Measurements from ENCODE around the gene KCNE3. TPM values are rescaled to one million over a fixed set of nuclear protein-coding genes. Genes with fewer than 3 reads are reported as not detected.
"Not testable (repeated sequence)": the region's sequence is repeated elsewhere in the genome, so short reads cannot be mapped to it uniquely, and the experiment has no call there.

The KCNE3 gene
- total RNA-seq, 1 donor from 2014 or later, result under 0.01 TPM

DNA sequence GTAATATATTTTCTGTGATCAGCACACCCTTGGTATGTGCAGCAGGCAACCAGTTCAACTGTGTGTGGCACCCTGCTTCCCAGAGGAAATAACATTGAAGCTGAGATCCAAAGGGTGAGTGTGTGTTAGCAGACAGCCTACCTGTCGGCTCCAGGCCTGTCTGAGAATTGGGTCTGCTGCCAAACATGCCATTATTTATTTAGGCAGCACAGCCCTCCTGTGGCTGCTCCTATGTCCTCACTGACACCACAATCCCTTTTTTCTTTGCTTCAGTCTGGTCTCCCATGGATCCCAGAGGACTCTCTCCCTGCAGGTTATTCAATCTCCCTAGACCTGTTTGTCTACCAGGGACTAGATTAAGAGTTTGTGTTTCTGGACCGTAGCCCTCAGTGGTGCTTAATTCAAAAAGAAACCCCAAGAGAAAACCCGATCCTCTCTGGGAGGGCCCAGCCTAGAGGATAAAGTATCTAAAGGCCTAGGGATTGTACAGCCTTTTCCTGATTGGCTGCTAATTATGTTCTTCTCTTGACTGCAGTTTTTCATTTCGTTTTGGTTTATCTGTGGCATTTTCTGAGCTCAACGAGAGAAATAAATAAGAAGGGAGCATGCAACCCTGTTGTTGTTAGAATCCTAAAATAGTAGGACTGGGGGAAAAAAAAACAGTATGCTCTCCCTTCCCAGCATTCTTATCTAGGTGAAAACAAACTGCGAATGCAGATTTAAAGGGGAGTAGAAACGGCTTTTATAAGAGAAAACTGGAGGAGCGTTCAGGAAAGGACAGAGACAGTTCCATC lies 24.1 kb downstream of the KCNE3 start:
- DNase-seq (ENCODE audit: low read depth in 2 of 2), result peak; percentile 25 to 91

DNA sequence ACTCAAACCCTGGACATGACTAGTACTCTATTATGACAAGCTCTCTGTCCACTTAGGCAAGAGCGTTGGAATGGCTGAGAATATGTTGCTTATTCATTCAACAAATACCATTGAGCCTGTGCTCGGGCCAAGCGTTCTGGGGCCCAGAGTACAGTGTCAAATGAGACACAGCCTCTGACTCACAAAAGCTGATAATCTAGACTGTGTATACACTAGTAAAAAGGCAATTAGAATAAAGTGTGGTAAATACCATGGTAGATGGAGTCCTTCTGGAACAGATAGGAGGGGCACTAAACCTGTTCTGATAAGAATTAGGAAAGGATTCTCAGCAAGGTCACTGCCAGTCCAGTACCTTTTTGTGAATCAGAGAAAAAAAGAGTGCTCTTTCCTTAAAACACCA lies 24.7 kb downstream of the KCNE3 start:
- DNase-seq (ENCODE audit: low read depth in 2 of 2), result no peak

DNA sequence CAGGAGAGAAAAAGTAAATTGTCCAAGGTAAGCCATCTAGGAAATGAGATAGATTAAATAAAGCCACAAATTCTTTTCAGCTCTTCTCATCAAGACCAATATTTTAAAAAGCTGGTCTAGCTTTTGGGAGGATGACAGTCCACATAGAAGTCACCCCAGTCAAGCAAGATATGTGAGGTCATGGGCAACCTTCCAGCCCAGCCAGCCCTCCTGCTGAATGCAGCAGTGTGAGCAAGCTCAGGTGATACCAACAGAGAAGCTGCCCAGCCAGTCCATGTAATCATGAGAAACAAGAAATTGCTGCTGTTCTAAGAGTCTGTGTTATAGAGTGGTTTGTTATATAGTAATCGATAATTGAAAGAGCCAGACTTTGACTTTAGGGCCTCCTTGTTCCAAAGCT lies 28.7 kb downstream of the KCNE3 start:
- no peak for DNase-seq (ENCODE audit: low read depth in 2 of 2)

DNA sequence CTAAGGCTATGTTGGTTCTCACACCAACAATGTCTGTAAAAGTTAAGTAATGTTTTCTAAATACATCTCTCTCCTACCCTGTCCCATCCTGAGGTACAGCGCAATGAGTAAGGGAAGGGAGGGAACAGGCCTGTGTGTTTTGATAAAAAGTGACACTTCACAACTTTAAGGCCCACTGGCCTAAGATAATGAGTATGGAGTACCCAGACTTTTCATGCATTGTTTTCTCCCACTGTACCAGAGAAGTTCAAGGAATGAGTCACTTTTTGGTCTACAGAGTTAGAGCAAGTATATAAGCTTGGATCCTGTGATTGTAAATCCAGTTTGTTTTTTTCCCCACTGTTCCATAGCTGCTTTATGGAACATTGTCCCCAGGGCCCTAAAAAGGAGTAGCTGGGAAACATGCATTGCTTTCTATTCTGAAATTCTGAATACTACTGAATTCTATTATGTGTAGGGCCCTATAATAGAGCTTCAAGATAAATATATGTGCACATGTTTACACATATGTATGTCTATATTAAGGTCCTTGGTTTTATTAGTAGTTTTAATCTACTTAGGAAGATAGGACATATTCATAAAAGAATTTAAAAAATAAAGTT lies 29.8 kb downstream of the KCNE3 start:
- peak in 1 of 2 donors; percentile 43 for DNase-seq (ENCODE audit: low read depth in 2 of 2)

DNA sequence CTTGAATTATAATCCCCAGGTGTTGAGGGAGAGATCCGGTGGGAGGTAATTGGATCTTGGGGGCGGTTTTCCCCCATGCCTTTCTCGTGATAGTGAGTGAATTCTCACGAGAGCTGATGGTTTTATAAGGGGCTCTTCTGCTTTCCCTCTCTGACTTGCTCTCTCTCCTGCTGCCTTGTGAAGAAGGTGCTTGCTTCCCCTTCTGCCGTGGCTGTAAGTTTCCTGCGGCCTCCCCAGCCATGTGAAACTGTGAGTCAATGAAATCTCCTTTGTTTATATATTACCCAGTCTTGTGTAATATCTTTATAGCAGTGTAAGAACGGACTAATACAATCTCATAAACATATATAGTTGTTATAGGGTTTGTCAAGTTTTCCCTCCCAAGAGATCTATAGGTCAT lies 32.8 kb downstream of the KCNE3 start:
- peak in 1 of 2 donors; percentile 34 for DNase-seq (ENCODE audit: low read depth in 2 of 2)

DNA sequence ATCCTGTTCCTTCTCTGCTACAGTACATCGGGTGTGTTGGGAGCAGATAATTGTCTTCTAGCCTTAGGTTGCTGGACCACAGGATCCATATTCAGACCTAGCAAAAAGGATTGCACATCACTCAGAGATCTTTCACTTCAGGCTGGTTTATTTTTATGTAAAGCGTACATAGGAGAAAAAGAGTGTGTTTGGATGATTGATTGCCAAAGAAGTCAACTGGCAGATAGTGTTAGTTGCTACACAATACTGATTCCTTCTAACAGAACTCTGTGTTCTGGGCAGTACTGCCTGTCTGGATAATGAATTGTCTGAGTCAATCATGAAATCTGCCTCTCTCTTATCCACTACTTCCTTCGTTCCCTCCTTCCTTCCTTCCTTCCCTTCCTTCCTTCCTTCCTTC lies 38.1 kb downstream of the KCNE3 start:
- DNase-seq (ENCODE audit: low read depth in 2 of 2), result no peak

DNA sequence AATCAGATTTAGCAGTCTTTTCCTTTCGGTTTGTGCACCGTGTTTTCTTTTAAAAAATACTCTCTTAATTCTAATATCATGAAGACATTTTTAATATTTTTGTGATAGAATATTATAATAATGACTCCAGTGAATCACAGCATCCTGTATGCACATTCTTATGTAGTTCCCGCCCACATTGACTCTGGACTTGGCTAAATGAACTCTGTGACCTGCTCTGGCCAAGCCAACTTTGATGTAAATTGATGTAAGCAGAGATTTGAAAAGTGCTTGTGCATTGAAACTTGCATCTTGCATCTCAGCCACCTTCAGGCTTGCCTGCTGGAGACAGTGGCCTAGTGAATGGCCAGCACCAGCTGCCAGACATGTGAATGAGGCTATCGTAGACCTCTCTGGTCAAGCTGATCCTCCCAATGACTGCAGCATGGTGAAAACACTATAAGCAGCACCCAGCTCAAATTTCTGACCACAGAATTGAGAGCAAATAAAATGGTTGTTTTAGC lies 39.9 kb downstream of the KCNE3 start:
- DNase-seq (ENCODE audit: low read depth in 2 of 2), result peak; percentile 36 to 85

DNA sequence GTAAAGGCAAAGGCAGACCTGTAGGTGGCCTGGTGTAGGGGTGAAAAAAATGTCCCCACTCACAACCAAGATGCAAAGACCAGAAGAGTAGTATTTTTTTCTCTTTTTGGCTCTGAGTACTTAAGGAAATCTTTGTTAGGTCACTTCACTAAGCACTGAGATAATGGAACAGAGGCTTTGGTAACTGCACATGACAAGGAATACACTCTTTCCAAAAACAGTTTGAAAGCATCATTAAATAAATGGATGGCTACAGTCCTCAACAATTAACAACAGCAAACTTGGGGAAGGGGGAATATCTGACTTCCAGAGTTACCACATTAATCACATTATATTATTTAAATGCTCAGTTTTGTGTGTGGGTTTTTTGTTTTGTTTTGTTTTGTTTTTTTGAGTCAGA lies 42.2 kb downstream of the KCNE3 start:
- no peak for DNase-seq (ENCODE audit: low read depth in 2 of 2)

DNA sequence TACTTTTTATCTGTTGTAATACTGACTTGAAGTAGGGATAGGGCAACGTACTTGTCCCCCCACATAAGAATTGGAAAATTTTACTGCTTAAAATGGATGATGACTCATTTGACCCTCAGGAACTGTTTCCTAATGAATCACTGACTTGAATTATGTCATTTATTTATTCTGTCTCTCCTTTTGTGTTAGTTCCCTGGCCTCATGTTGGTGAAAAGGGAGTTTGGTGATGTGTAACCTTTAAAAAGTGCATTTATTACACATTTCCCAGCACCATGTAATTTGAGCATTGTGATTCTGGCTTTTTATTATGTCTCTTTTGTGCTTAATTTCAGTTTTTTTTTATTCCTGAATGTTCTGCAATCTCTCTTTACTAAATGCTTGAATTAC lies 48.8 kb downstream of the KCNE3 start:
- DNase-seq (ENCODE audit: low read depth in 2 of 2), result peak; percentile 81

DNA sequence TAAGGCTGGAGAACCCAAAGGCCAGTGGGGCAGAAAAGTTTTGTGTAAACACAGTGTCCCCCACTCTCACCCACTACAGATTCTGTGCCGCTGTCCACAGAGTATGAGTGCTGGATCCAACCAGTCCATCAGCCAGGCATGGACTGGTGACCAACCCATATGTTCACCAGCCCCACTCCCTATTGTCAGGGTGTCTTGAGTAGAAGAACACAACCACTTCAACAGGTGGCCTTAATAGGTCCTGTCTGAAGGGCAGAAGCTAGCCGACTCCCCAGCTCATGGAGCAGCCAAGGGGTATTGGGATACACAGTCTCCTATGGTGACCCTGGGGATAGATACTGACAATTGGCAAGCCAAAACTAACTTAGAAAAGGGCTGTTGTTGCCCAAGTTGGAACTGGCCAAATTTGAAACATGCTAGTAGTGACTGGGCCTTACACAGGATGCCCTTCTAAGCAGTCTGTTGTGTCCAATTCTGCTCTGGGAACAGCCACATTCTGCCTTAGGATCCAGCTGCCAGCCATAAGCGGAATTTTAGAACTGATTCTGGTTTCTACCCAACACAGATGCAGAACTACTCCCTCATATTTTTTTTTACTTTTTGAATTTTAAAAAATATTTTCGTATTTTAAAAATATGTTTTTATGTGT lies 49.4 kb downstream of the KCNE3 start:
- DNase-seq (ENCODE audit: low read depth in 2 of 2), result peak; percentile 17 to 27

DNA sequence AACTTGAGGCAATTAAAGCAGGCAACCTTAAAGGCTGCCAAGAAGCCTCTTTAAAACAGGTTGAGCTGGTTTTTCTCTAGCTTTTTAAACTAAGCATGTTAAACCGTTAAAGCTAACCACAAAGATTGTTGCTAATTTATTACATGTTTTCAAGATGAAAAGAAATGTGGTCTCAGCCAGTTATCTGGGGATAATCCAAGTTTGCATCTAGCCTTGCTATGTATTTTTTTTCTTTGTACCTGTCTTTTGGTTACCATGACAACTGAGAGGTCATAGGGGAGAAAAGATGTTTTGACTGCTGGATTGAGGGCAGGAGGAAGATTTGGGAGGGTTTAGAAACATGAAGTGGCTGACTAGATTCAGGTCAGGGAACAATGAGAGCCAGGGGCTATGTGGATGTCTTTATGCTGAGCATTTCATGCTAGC lies 50.0 kb downstream of the KCNE3 start:
- no peak for DNase-seq (ENCODE audit: low read depth in 2 of 2)

DNA sequence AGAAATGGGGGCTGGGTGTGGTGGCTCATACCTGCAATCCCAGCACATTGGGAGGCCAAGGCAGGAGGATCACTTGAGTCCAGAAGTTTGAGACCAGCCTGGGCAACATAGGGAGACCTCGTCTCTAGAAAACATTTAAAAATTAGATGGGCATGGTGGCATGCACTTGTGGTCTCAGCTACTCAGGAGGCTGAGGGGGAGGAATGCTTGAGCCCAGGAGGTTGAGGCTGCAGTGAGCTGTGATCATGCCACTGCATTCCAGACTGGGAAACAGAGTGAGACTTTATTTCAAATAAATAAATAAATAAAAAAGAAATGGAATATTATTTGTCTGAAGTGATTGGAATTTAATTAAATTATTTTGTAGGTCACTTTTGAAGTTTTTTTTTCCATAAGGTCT lies 50.4 kb downstream of the KCNE3 start:
- DNase-seq (ENCODE audit: low read depth in 2 of 2), result not testable (repeated sequence)

DNA sequence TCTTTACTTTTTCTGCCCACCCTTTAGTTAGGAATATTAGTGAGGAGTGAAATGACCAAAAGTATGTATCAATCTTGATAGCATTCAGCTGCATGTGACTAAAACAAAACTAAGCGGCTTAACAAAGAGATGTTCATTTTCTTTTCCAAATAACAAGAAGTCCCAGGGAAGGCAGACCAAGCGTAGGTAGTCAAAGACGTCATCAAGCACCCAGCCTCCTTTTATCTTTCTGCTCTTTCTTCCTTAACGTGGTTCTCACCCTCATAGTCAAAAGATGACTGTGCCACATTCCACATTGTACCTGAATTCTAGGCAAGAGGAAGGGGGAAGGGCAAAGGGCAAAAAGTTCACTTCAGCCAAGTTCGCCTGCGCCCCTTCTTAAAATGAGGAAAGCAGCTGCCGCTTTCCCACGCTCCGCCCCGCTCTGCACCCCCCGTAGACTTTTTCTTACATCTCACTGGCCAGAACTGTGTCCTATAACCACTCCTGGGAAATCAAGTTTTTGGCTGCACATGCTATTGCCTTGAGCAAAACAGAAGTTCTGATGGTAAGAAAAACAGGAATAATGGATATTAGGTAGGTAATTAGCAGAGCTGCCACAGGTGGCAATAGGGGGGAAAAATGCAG lies 54.5 kb downstream of the KCNE3 start:
- no peak for DNase-seq (ENCODE audit: low read depth in 2 of 2)

DNA sequence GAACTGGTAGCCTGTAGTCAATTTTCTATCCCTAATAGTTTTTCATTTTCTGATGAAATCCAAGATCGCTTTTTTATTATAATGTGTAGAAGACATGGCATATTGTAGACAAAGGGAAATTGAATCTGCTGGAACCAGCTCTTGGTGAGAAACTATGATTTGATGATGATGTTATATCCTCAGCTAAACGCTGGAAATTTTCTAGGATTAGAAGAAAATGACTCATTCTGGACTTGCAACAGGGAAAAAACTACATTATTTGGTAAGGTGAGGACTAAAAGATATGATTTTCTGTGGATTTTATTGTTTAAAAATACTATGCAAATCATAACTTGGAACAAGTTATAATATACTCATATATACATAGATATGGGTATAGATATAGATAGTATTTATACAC lies 55.0 kb downstream of the KCNE3 start:
- DNase-seq (ENCODE audit: low read depth in 2 of 2), result peak in 1 of 2 donors; percentile 15

DNA sequence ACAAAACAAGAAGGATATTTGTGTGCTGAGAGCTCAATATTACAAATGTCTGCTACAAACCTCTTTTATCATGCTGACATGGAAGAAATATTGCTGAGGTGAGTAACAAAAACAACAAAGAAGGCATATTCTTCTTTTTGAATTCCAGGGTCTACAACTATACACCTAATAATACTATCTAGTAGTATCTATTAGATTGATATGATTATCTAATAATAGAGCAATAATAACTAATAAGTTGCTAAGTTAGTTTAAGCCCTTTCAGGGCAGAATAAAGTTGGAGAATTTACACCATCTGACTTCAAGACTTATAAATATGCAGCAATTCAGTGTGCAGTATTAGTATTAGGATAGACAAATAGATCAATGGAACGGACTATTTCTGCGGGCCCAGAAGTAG lies 57.7 kb downstream of the KCNE3 start:
- DNase-seq (ENCODE audit: low read depth in 2 of 2), result no peak

Other genes with a start within 250 kb of the KCNE3 start
- gene P4HA3, start 155.9 kb downstream of the KCNE3 start, total RNA-seq, result 36.3 and 52.3 TPM in 2 replicates
- gene PGM2L1, start 69.1 kb downstream of the KCNE3 start, total RNA-seq, result 31.4 and 40.1 TPM in 2 replicates
- gene LIPT2, start 26.2 kb upstream of the KCNE3 start, total RNA-seq, result 2.4 and 3.3 TPM in 2 replicates
- gene POLD3, start 125.0 kb upstream of the KCNE3 start, total RNA-seq, result 7.5 and 8.3 TPM in 2 replicates

Measured in lung microvascular endothelial cell (primary cell).